Hippocampal formation (tissue), 2 donors: ENCODE data around the gene PRRT3.
"Not testable (repeated sequence)": the region's sequence is repeated elsewhere in the genome, so short reads cannot be mapped to it uniquely, and the experiment has no call there.

ENCODE experiments used
- DNase-seq, 2 donors: peaks; one replicate each; lab custom pipeline; 2025; lab: John Stamatoyannopoulos, UW

Gene PRRT3

GRCh38 chr3:9918261-9919038, 33.8 kb downstream of the PRRT3 start:
- DNase-seq: no peak

GRCh38 chr3:9917820-9918219, 34.4 kb downstream of the PRRT3 start:
- DNase-seq: no peak

GRCh38 chr3:9916734-9917680, 35.2 kb downstream of the PRRT3 start, which contains the start of gene IL17RC:
Gene IL17RC, plus strand, starts transcription at chr3:9917098. Its CDS starts 218 bp downstream, at chr3:9917316.
- DNase-seq: peak; percentile 46 to 49

DNA sequence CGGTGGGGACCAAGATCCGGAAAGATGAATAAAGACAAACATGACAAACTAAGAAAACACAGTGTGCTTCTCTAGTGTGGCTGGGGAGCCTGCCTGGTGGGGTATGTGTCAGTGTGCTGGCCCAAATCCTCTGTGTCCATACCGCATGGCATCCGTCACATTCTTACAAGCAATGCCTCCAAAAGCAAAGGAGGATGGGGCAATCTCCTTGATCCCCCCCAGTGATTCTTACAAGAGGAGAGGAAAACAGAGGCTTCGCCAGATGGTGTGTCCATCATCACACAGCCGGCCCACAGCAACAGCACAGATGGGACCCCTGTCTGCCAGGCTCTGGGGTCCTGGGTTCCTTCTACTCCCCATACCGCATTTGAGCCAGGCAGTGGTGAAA, 35.9 kb downstream of the PRRT3 start:
- no peak for DNase-seq

DNA sequence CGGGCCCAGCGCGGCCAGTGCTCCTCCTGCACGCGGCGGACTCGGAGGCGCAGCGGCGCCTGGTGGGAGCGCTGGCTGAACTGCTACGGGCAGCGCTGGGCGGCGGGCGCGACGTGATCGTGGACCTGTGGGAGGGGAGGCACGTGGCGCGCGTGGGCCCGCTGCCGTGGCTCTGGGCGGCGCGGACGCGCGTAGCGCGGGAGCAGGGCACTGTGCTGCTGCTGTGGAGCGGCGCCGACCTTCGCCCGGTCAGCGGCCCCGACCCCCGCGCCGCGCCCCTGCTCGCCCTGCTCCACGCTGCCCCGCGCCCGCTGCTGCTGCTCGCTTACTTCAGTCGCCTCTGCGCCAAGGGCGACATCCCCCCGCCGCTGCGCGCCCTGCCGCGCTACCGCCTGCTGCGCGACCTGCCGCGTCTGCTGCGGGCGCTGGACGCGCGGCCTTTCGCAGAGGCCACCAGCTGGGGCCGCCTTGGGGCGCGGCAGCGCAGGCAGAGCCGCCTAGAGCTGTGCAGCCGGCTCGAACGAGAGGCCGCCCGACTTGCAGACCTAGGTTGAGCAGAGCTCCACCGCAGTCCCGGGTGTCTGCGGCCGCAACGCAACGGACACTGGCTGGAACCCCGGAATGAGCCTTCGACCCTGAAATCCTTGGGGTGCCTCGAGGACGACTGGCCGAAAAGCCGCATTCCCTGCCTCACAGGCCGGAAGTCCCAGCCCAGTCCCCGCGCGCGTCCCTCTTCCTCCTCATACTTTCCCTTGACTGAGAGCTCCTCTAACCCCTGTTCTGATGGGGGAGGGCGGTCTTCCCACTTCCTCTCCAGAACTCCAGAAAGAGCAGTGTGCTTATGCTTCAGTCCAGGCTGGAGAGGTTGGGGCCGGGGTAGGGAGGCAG, 36.7 kb downstream of the PRRT3 start:
- DNase-seq: peak; percentile 23 to 55

- DNase-seq: no peak
Observed at GRCh38 chr3:9914559-9915253, 37.5 kb downstream of the PRRT3 start.

GRCh38 chr3:9914011-9914410, 38.2 kb downstream of the PRRT3 start:
- DNase-seq: no peak

- DNase-seq: no peak
Observed at GRCh38 chr3:9913601-9914000, 38.6 kb downstream of the PRRT3 start.

GRCh38 chr3:9912294-9912935, 39.8 kb downstream of the PRRT3 start:
- DNase-seq: no peak

DNA sequence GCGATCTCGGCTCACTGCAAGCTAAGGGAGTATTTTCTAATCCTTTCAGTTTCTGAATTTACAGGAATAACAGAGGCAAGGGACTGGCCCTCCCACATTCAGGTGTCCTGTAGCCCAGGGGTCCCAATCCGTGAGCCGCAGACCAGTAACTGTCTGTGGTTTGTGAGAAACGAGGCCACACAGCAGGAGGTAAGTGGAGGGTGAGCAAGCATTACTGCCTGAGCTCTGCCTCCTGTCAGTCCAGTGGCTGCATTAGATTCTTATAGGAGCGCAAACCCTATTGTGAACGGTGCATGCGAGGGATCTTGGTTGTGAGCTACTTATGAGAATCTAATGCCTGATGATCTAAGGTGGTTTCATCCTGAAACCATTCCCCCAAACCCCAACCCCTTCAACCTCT, 40.3 kb downstream of the PRRT3 start:
- DNase-seq: no peak

GRCh38 chr3:9909221-9910013, 42.8 kb downstream of the PRRT3 start:
- DNase-seq: no peak

DNA sequence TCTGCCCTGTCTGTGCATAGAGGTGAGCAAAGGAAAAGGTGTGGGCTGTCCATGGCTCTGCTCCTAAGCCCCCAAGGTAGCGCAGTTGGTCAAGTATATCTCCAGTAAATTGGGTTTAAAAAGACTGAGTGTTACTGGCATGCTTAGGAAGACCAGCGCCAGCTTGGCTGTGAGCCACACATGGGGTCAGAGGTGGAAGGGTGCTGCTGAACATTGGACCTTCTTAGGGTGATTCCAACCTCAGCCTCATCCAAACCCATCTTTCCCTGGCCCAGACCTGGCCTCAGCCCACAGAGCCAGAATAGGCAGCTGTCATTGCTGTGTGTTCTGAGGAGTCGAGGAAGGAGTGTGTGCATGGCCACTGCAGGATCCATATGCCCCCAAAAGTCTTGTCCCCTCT, 43.9 kb downstream of the PRRT3 start:
- no peak for DNase-seq

- DNase-seq: no peak
Observed at GRCh38 chr3:9906480-9906879, 45.7 kb downstream of the PRRT3 start.

- no peak for DNase-seq
Observed at GRCh38 chr3:9903904-9904303, 48.3 kb downstream of the PRRT3 start.

- no peak for DNase-seq
Observed at GRCh38 chr3:9903238-9903624, 49.0 kb downstream of the PRRT3 start.

- no peak for DNase-seq
Observed at GRCh38 chr3:9902372-9903237, 49.6 kb downstream of the PRRT3 start, which contains the start of gene IL17RE. Gene IL17RE, plus strand, starts transcription at chr3:9902848. Its CDS starts 85 bp downstream, at chr3:9902933.

DNA sequence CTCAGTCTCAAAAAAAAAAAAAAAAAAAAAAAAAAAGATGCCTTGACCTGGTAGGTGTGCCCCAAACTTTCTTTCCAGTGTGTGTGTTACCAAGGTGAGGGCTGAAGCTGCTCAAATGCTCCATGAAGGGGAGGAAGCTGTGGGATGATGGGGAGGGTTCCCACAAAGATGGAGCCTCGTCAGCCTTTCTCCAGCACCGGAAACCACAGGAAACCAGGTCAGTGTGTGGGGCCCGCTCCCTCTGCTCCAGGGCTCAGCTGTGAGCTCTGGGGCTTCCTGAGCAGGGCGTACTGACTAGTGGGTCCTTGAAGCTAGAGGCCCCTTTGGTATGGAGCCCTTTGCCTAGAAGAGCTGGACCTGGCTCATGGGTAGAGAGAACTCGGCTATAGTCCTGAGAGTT, 50.2 kb downstream of the PRRT3 start:
- no peak for DNase-seq

DNA sequence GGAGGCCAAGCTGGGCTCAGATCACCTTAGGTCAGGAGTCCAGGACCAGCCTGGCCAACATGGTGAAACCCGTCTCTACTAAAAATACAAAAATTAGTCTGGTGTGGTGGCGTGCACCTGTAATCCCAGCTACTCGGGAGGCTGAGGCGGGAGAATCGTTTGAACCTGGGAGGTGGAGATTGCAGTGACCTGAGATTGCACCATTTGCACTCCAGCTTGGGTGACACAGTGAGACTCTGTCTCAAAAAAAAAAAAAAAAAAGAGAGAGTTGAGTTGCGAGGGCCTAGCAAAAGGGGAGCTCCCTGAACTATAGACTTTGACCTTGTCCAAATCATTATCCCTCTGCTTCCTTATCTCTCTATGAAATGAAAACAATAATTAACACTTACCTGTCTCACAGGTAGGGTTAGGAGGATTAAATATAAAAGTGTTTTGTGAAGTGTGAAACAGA, 51.2 kb downstream of the PRRT3 start:
- DNase-seq: not testable (repeated sequence)
